HepG2 (cell line): ENCODE data around the gene CHST11. TPM values are rescaled to one million over a fixed set of nuclear protein-coding genes. Genes with fewer than 3 reads are reported as not detected.

ENCODE experiments used
- ATAC-seq: fragments of 200-7000 bp; cut with Tn5 transposase; 3 replicates; pipeline ENCODE4 v1.9.1; 2020; ENCODE audit warnings: mild to moderate bottlenecking, moderate library complexity
- BruUV-seq: library from RNA; stranded (reverse); fragments of 400-500 nt; replicated peaks from 2 replicates; lab custom pipeline; 2021; lab: Mats Ljungman, UMichigan
- CTCF ChIA-PET: fragments of 300-600 bp; formaldehyde crosslinking; extraction: SDS; loops from one replicate; lab custom pipeline; 2021; ENCODE audit warnings: low total read pairs, inconsistent platforms, low intra/inter-chr PET ratio; lab: Yijun Ruan, JAX
- POLR2A ChIA-PET: fragments of 350-600 bp; sonication (Branson Sonifier 250); formaldehyde crosslinking; loops from one replicate; lab custom pipeline; 2020; ENCODE audit warnings: antibody characterized with exemption, inconsistent platforms; lab: Yijun Ruan, JAX
- DNase-seq: peaks from one replicate; pipeline ENCODE4 v3.0.0-alpha.2; 2015; ENCODE audit warnings: low spot score
- FAIRE-seq: peaks from 3 replicates; lab custom pipeline; 2011; peaks lifted over from hg19 to GRCh38; lab: Jason Lieb, UNC
- H2AFZ ChIP-seq: one replicate; pipeline ENCODE4 v1.6.1; 2011; ENCODE audit warnings: low read length, inconsistent platforms
- H3K27ac ChIP-seq: fragments of 300-600 bp; 3 replicates; pipeline ENCODE4 v1.8.0; 2011; ENCODE audit warnings: mixed run types, mild to moderate bottlenecking, mixed read lengths, low read length, inconsistent platforms; ENCODE audit not compliant: insufficient read depth; ENCODE audit errors: extremely low read length
- H3K27me3 ChIP-seq, 2 experiments: fragments of 200-600 bp in 1 of 2; 2 replicates in 1 of 2; 3 replicates in 1 of 2; pipeline versions ENCODE4 v1.6.0 to v1.8.0; 2011; ENCODE audit warnings: low read length in 2 of 2, mild to moderate bottlenecking in 2 of 2, moderate library complexity in 2 of 2, inconsistent platforms in 1 of 2; ENCODE audit not compliant: insufficient read depth in 2 of 2, control insufficient read depth in 1 of 2
- H3K36me3 ChIP-seq, 2 experiments: fragments of 200-600 bp in 1 of 2; replicated peaks in 1 of 2; 2 replicates in 1 of 2; 3 replicates in 1 of 2; pipeline versions ENCODE4 v1.5.1 to v1.8.0; 2011; ENCODE audit warnings: low read length in 2 of 2, inconsistent platforms in 1 of 2; ENCODE audit not compliant: insufficient read depth in 2 of 2, control insufficient read depth in 1 of 2
- H3K4me1 ChIP-seq: 2 replicates; pipeline ENCODE4 v1.5.1; 2012; ENCODE audit warnings: low read length, inconsistent platforms; ENCODE audit not compliant: insufficient read depth
- H3K4me2 ChIP-seq: 2 replicates; pipeline ENCODE4 v1.6.0; 2011; ENCODE audit warnings: low read depth, low read length, inconsistent platforms
- H3K4me3 ChIP-seq, 3 experiments: fragments of 200-600 bp in 1 of 3; sonication (generic), shearing (Covaris generic) in 1 of 3; replicated peaks in 1 of 3; 2 replicates each; pipeline ENCODE4 v1.5.1; 2011 to 2016; ENCODE audit warnings: low read length in 3 of 3, inconsistent platforms in 2 of 3, low read depth in 2 of 3, mild to moderate bottlenecking in 2 of 3, control low read depth in 1 of 3, mixed read lengths in 1 of 3; ENCODE audit not compliant: insufficient read depth in 1 of 3
- H3K79me2 ChIP-seq: one replicate; pipeline ENCODE4 v1.6.1; 2011; ENCODE audit warnings: low read length, inconsistent platforms; ENCODE audit not compliant: insufficient read depth
- H3K9ac ChIP-seq: 2 replicates; pipeline ENCODE4 v1.6.0; 2011; ENCODE audit warnings: mild to moderate bottlenecking, low read depth, low read length, inconsistent platforms; ENCODE audit not compliant: insufficient read depth
- H3K9me3 ChIP-seq: 2 replicates; pipeline ENCODE4 v1.5.1; 2012; ENCODE audit warnings: mild to moderate bottlenecking, low read length
- H4K20me1 ChIP-seq: 2 replicates; pipeline ENCODE4 v1.6.0; 2011; ENCODE audit warnings: inconsistent platforms, mild to moderate bottlenecking, low read length, moderate library complexity; ENCODE audit not compliant: insufficient read depth
- FOXO4 ChIP-seq: sonication (generic); formaldehyde crosslinking; conservative IDR thresholded peaks from 2 replicates; pipeline ENCODE4 v1.8.1; 2023; ENCODE audit warnings: missing genetic modification reagents
- HDAC1 ChIP-seq: sonication (generic); formaldehyde crosslinking; IDR thresholded peaks from 2 replicates; pipeline ENCODE4 v1.5.1; 2020; ENCODE audit warnings: mild to moderate bottlenecking, missing genetic modification reagents
- KAT2B ChIP-seq: fragments of 150-350 bp; IDR thresholded peaks from 2 replicates; pipeline ENCODE4 v1.6.1; 2014; ENCODE audit warnings: low read depth, low read length, borderline replicate concordance
- PBX2 ChIP-seq: IDR thresholded peaks from 2 replicates; pipeline ENCODE4 v1.6.1; 2016; ENCODE audit warnings: control low read depth
- RFXANK ChIP-seq: IDR thresholded peaks from 2 replicates; pipeline ENCODE4 v1.6.1; 2016
- TERF1 ChIP-seq: sonication (generic); formaldehyde crosslinking; IDR thresholded peaks from 2 replicates; pipeline ENCODE4 v1.8.0; 2022; ENCODE audit warnings: mild to moderate bottlenecking, missing genetic modification reagents, moderate library complexity
- ZFP90 ChIP-seq: sonication (generic); formaldehyde crosslinking; IDR thresholded peaks from 2 replicates; pipeline ENCODE4 v1.8.0; 2022; ENCODE audit warnings: missing genetic modification reagents, mild to moderate bottlenecking, inconsistent platforms, borderline replicate concordance
- ZNF18 ChIP-seq: sonication (generic); formaldehyde crosslinking; IDR thresholded peaks from 2 replicates; pipeline ENCODE4 v1.8.0; 2022; ENCODE audit warnings: mild to moderate bottlenecking, missing genetic modification reagents; ENCODE audit not compliant: insufficient replicate concordance
- ZNF256 ChIP-seq: sonication (generic); formaldehyde crosslinking; conservative IDR thresholded peaks from 2 replicates; pipeline ENCODE4 v1.4.0; 2020; ENCODE audit warnings: missing genetic modification reagents
- ZNF547 ChIP-seq: sonication (generic); formaldehyde crosslinking; IDR thresholded peaks from 2 replicates; pipeline ENCODE4 v1.5.1; 2020; ENCODE audit warnings: mild to moderate bottlenecking, missing genetic modification reagents
- ZNF83 ChIP-seq: sonication (generic); formaldehyde crosslinking; IDR thresholded peaks from 2 replicates; pipeline ENCODE4 v1.4.0; 2020; ENCODE audit warnings: missing genetic modification reagents, mild to moderate bottlenecking, borderline replicate concordance
- WGBS: methylation state at CpG from one replicate; pipeline ENCODE4 v1.1.6; 2017; ENCODE audit warnings: low lambda C conversion rate; 5-methylcytosine and 5-hydroxymethylcytosine counted together
- in situ Hi-C: cut with HindIII; loops from 2 replicates; pipeline ENCODE4 v1.10.0; 2017; ENCODE audit warnings: low pct_unique_long_range_greater_than_20kb; ENCODE audit not compliant: extremely low pct_ligation_motif_present
- intact Hi-C: fragments of 100-400 bp; cut with micrococcal nuclease; formaldehyde crosslinking; loops from one replicate; pipeline ENCODE4 v1.10.0; 2022; ENCODE audit not compliant: unreplicated experiment
- polyA plus RNA-seq, 8 experiments: library from polyadenylated mRNA; depleted of rRNA in 3 of 8; stranded (reverse) in 7 of 8; unstranded in 1 of 8; fragments of >200 nt; fragmentation: Illumina TruSeq in 4 of 8; extraction: Trizol in 4 of 8; gene quantifications; 2 replicates each; pipeline versions ENCODE4 v1.2.1 to v1.2.3, GENCODE V29; 2011 to 2016; ENCODE audit warnings: low read depth in 4 of 8, missing spikeins in 1 of 8, mixed read lengths in 1 of 8; ENCODE audit not compliant: insufficient read depth in 1 of 8
- total RNA-seq, 5 experiments: library from RNA; depleted of rRNA; stranded (reverse); fragments of >200 nt; fragmentation: Illumina TruSeq; extraction: Trizol; gene quantifications; 2 replicates each; pipeline ENCODE4 v1.2.3, GENCODE V29; 2016; ENCODE audit warnings: low read depth in 1 of 5
- TF ChIP-seq, protein P1 (sequence below): sonication (generic); formaldehyde crosslinking; IDR thresholded peaks from 2 replicates; pipeline ENCODE4 v1.5.1; 2020; ENCODE audit warnings: missing genetic modification reagents, mild to moderate bottlenecking, borderline replicate concordance

CHST11 gene
- total and polyA plus RNA-seq, 2 of the 13 experiments (the other 11 are each of a cell fraction or from before 2014, with no cell fraction given): 0.15 TPM; not detected in 1

GRCh38 chr12:104656383-104656782 is 199.6 kb downstream of the CHST11 start:
- Histone ChIP-seq H3K9ac (no peak overlapping the region), H4K20me1 (no peaks in the 10 kb centered on the region), H3K4me1 (no peaks in the 10 kb centered on the region), H3K79me2 (no peaks in the 10 kb centered on the region), H3K27ac (no peak overlapping the region), H3K4me2 (no peak overlapping the region), H3K36me3 (no peaks in the 10 kb centered on the region), H3K4me3 (no peak overlapping the region), H3K9me3 (no peaks in the 10 kb centered on the region), H3K27me3 (peaks cover 4 to 54% of the 10 kb centered on the region in 2 experiments; a peak in 4 of 5 replicates), H2AFZ (no peak overlapping the region)
- no peak for FAIRE-seq
- TF ChIP-seq ZNF83 (CRISPR knock-in tag) (no peak), RFXANK (CRISPR knock-in tag) (no peak), FOXO4 (CRISPR knock-in tag) (no peak), KAT2B (no peak), ZNF547 (CRISPR knock-in tag) (no peak), ZFP90 (CRISPR knock-in tag) (no peak), ZNF256 (CRISPR knock-in tag) (no peak), PBX2 (CRISPR knock-in tag) (no peak), ZNF18 (CRISPR knock-in tag) (no peak), HDAC1 (CRISPR knock-in tag) (no peak), TERF1 (CRISPR knock-in tag) (no peak)
- TF ChIP-seq, protein P1, sequence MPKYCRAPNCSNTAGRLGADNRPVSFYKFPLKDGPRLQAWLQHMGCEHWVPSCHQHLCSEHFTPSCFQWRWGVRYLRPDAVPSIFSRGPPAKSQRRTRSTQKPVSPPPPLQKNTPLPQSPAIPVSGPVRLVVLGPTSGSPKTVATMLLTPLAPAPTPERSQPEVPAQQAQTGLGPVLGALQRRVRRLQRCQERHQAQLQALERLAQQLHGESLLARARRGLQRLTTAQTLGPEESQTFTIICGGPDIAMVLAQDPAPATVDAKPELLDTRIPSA (CRISPR knock-in tag): no peak
- 12% methylated on average over 9 of the region's 10 CpGs for WGBS
- no TSS peak for BruUV-seq
- intact Hi-C loops: no loop called here
- in situ Hi-C loops: no loop called here
- ChIA-PET POLR2A (no interaction called here), CTCF (no interaction called here)
- DNase-seq: no peak
- ATAC-seq: no peak; the same call in 2 of the 3 replicates
